Osteoblast (primary cell): ENCODE results near the gene RPS21. TPM values are rescaled to one million over a fixed set of nuclear protein-coding genes. Genes with fewer than 3 reads are reported as not detected.

Experiments
- DNase-seq: peaks from one replicate; pipeline ENCODE4 v3.0.0; 2011; ENCODE audit warnings: low spot score, mixed read lengths; ENCODE audit not compliant: insufficient read length; ENCODE audit errors: missing footprints
- H2AFZ ChIP-seq: 2 replicates; pipeline ENCODE4 v1.6.0; 2011; ENCODE audit warnings: mild to moderate bottlenecking, low read length
- H3K27ac ChIP-seq: 2 replicates; pipeline ENCODE4 v1.5.1; 2011; ENCODE audit warnings: mild to moderate bottlenecking, low read depth, low read length, moderate library complexity
- H3K27me3 ChIP-seq: 2 replicates; pipeline ENCODE4 v1.6.0; 2012; ENCODE audit warnings: mild to moderate bottlenecking, control low read depth, inconsistent platforms, low read length, moderate library complexity; ENCODE audit not compliant: insufficient read depth
- H3K36me3 ChIP-seq: 2 replicates; pipeline ENCODE4 v1.5.1; 2011; ENCODE audit warnings: mild to moderate bottlenecking, low read length, control low read depth, moderate library complexity; ENCODE audit not compliant: insufficient read depth
- H3K4me1 ChIP-seq: 2 replicates; pipeline ENCODE4 v1.5.1; 2011; ENCODE audit warnings: mild to moderate bottlenecking, low read length, control low read depth, moderate library complexity; ENCODE audit not compliant: insufficient read depth
- H3K4me2 ChIP-seq: 2 replicates; pipeline ENCODE4 v1.6.0; 2011; ENCODE audit warnings: mild to moderate bottlenecking, low read length; ENCODE audit not compliant: insufficient read depth
- H3K4me3 ChIP-seq: fragments of 200-600 bp; sonication (generic); 3 replicates; pipeline ENCODE4 v1.5.1; 2012; ENCODE audit warnings: mild to moderate bottlenecking, low read length, inconsistent platforms; ENCODE audit not compliant: insufficient read depth
- H3K79me2 ChIP-seq: 2 replicates; pipeline ENCODE4 v1.6.0; 2012; ENCODE audit warnings: mild to moderate bottlenecking, low read length, control low read depth, inconsistent platforms; ENCODE audit not compliant: insufficient read depth
- H3K9me3 ChIP-seq: 2 replicates; pipeline ENCODE4 v1.5.1; 2011; ENCODE audit warnings: low read depth, low read length, control low read depth
- H4K20me1 ChIP-seq: 2 replicates; pipeline ENCODE4 v1.6.0; 2012; ENCODE audit warnings: mild to moderate bottlenecking, low read length, control low read depth; ENCODE audit not compliant: insufficient read depth
- CTCF ChIP-seq: IDR thresholded peaks from 2 replicates; pipeline ENCODE4 v1.5.1; 2011; ENCODE audit warnings: mild to moderate bottlenecking, low read depth, low read length, moderate library complexity; ENCODE audit errors: extremely low read depth
- total RNA-seq: library from RNA; depleted of rRNA; stranded (reverse); fragments of >200 nt; gene quantifications from 2 replicates; pipeline ENCODE4 v1.2.3, GENCODE V29; 2012

The RPS21 gene
- total RNA-seq, 1 donor, result 460 TPM

- Histone ChIP-seq H3K27me3 (peaks cover 4% of the 10 kb centered on the region), H3K79me2 (no peaks in the 10 kb centered on the region), H3K36me3 (no peaks in the 10 kb centered on the region), H3K27ac (no peak overlapping the region), H3K4me2 (no peak overlapping the region), H3K4me3 (no peak overlapping the region), H3K4me1 (no peaks in the 10 kb centered on the region), H3K9me3 (no peaks in the 10 kb centered on the region), H2AFZ (no peak overlapping the region), H4K20me1 (no peaks in the 10 kb centered on the region)
- TF ChIP-seq CTCF, result no peak
- no peak for DNase-seq
Measured at GRCh38 chr20:62426699-62427131, 39.8 kb downstream of the RPS21 start.

GRCh38 chr20:62427172-62428001 is 40.5 kb downstream of the RPS21 start, which contains the start of gene RBBP8NL:
Gene RBBP8NL, minus strand, starts transcription at chr20:62427539. Its CDS starts 7,892 bp downstream, at chr20:62419647.
- Histone ChIP-seq H3K4me1 (no peaks in the 10 kb centered on the region), H3K4me2 (no peak within 1 kb of the TSS), H2AFZ (no peak within 1 kb of the TSS), H3K27me3 (peaks cover 4% of the 10 kb centered on the region), H3K79me2 (no peaks in the 10 kb centered on the region), H3K9me3 (no peaks in the 10 kb centered on the region), H3K36me3 (no peaks in the 10 kb centered on the region), H3K4me3 (no peak within 1 kb of the TSS), H4K20me1 (no peaks in the 10 kb centered on the region), H3K27ac (no peak within 1 kb of the TSS)
- no peak for DNase-seq
- TF ChIP-seq CTCF, result no peak

- no peak for TF ChIP-seq CTCF
- H3K4me1 ChIP-seq, result no peaks in the 10 kb centered on the region
- no peak for DNase-seq
- no peak overlapping the region for H2AFZ ChIP-seq
- no peaks in the 10 kb centered on the region for H3K9me3 ChIP-seq
- H4K20me1 ChIP-seq, result no peaks in the 10 kb centered on the region
- H3K27ac ChIP-seq, result no peak overlapping the region
- peaks cover 10% of the 10 kb centered on the region for H3K27me3 ChIP-seq
- no peaks in the 10 kb centered on the region for H3K36me3 ChIP-seq
- H3K4me2 ChIP-seq, result no peak overlapping the region
- no peaks in the 10 kb centered on the region for H3K79me2 ChIP-seq
- H3K4me3 ChIP-seq, result no peak overlapping the region
Measured at GRCh38 chr20:62428002-62428372, 41.1 kb downstream of the RPS21 start.
